HG02840 (cell line): ENCODE data around the gene LRRC27.
"Not testable (repeated sequence)": the region's sequence is repeated elsewhere in the genome, so short reads cannot be mapped to it uniquely, and the experiment has no call there.

Source experiments
- ATAC-seq: cut with Tn5 transposase; IDR thresholded peaks from one replicate; pipeline ENCODE4 v1.9.1; 2021; ENCODE audit warnings: mild to moderate bottlenecking, moderate library complexity, moderate number of reproducible peaks; ENCODE audit not compliant: unreplicated experiment, low FRiP score

LRRC27 gene

GRCh38 chr10:132313865-132314264, 18.1 kb upstream of the LRRC27 start:
- no peak for ATAC-seq

- ATAC-seq, result no peak
Observed at GRCh38 chr10:132314336-132314735, 17.7 kb upstream of the LRRC27 start.

GRCh38 chr10:132314881-132315280, 17.1 kb upstream of the LRRC27 start:
- not testable (repeated sequence) for ATAC-seq

GRCh38 chr10:132316133-132316532, 15.9 kb upstream of the LRRC27 start:
- no peak for ATAC-seq

- ATAC-seq, result not testable (repeated sequence)
Observed at GRCh38 chr10:132317477-132317876, 14.5 kb upstream of the LRRC27 start.

- ATAC-seq, result peak; percentile 99
Observed at GRCh38 chr10:132319853-132320653, 11.9 kb upstream of the LRRC27 start.

- ATAC-seq, result no peak
Observed at GRCh38 chr10:132320654-132321469, 11.1 kb upstream of the LRRC27 start.

GRCh38 chr10:132321726-132322125, 10.3 kb upstream of the LRRC27 start:
- ATAC-seq, result no peak

GRCh38 chr10:132322586-132323048, 9.4 kb upstream of the LRRC27 start:
- no peak for ATAC-seq

- ATAC-seq, result no peak
Observed at GRCh38 chr10:132324186-132324585, 7.8 kb upstream of the LRRC27 start.

- ATAC-seq, result no peak
Observed at GRCh38 chr10:132326344-132326889, 5.6 kb upstream of the LRRC27 start.

- ATAC-seq, result no peak
Observed at GRCh38 chr10:132326925-132327324, 5.1 kb upstream of the LRRC27 start.

- ATAC-seq, result no peak
Observed at GRCh38 chr10:132328106-132328505, 3.9 kb upstream of the LRRC27 start.

GRCh38 chr10:132328738-132329137, 3.3 kb upstream of the LRRC27 start:
- ATAC-seq, result no peak

- no peak for ATAC-seq
Observed at GRCh38 chr10:132329565-132330485, 2.2 kb upstream of the LRRC27 start.

- no peak for ATAC-seq
Observed at GRCh38 chr10:132330486-132330833, 1.5 kb upstream of the LRRC27 start.

GRCh38 chr10:132332433-132332754, 401 bp downstream of the LRRC27 start:
- ATAC-seq, result peak; percentile 28

GRCh38 chr10:132333386-132333785, 1.4 kb downstream of the LRRC27 start:
- no peak for ATAC-seq

- ATAC-seq, result no peak
Observed at GRCh38 chr10:132334631-132335188, 2.7 kb downstream of the LRRC27 start.
